ENCODE results near the gene GALNT17.

Gene GALNT17

GRCh38 chr7:71386152-71386785, 254.3 kb downstream of the GALNT17 start:
- TF ChIP-seq REST (IDR thresholded peaks at IDR 0.05; ENCODE audit: low read depth) (no peak), YY1 (IDR thresholded peaks at IDR 0.05; ENCODE audit: low read depth) (no peak), MAX (IDR thresholded peaks at IDR 0.05) (no peak), EP300 (IDR thresholded peaks at IDR 0.05; ENCODE audit: borderline replicate concordance) (no peak), USF1 (IDR thresholded peaks at IDR 0.05) (no peak), CEBPB (IDR thresholded peaks at IDR 0.05) (no peak), RAD21 (IDR thresholded peaks at IDR 0.05; ENCODE audit: low read depth) (no peak), TCF12 (IDR thresholded peaks at IDR 0.05; ENCODE audit: low read depth) (no peak), ZBTB7A (IDR thresholded peaks at IDR 0.05; ENCODE audit: low read depth) (no peak), NFIC (IDR thresholded peaks at IDR 0.05) (no peak), FOXM1 (IDR thresholded peaks at IDR 0.05; ENCODE audit: borderline replicate concordance, low read depth) (no peak)

- TF ChIP-seq FOXM1 (IDR thresholded peaks at IDR 0.05; ENCODE audit: borderline replicate concordance, low read depth) (no peak), USF1 (IDR thresholded peaks at IDR 0.05) (no peak), NFIC (IDR thresholded peaks at IDR 0.05) (no peak), TAF1 (IDR thresholded peaks at IDR 0.05; ENCODE audit: low read depth) (no peak), TEAD4 (IDR thresholded peaks at IDR 0.05) (no peak), TCF12 (IDR thresholded peaks at IDR 0.05; ENCODE audit: low read depth) (no peak), EP300 (IDR thresholded peaks at IDR 0.05; ENCODE audit: borderline replicate concordance) (no peak), CREB1 (IDR thresholded peaks at IDR 0.05; ENCODE audit: low read depth) (no peak), YY1 (IDR thresholded peaks at IDR 0.05; ENCODE audit: low read depth) (no peak), MAX (IDR thresholded peaks at IDR 0.05) (no peak), REST (IDR thresholded peaks at IDR 0.05; ENCODE audit: low read depth) (no peak), ZBTB7A (IDR thresholded peaks at IDR 0.05; ENCODE audit: low read depth) (no peak), EGR1 (IDR thresholded peaks at IDR 0.05) (no peak), CEBPB (IDR thresholded peaks at IDR 0.05) (no peak)
Observed at GRCh38 chr7:71388181-71388580, 256.2 kb downstream of the GALNT17 start.

- TF ChIP-seq ZBTB7A (IDR thresholded peaks at IDR 0.05; ENCODE audit: low read depth): no peak
Observed at GRCh38 chr7:71389976-71390375, 258.0 kb downstream of the GALNT17 start.

- TF ChIP-seq CEBPB (IDR thresholded peaks at IDR 0.05): no peak
- no peak for TF ChIP-seq NFIC (IDR thresholded peaks at IDR 0.05)
- TF ChIP-seq FOXM1 (IDR thresholded peaks at IDR 0.05; ENCODE audit: borderline replicate concordance, low read depth): no peak
- TF ChIP-seq USF1 (IDR thresholded peaks at IDR 0.05): no peak
- TF ChIP-seq YY1 (IDR thresholded peaks at IDR 0.05; ENCODE audit: low read depth): no peak
- TF ChIP-seq TEAD4 (IDR thresholded peaks at IDR 0.05): no peak
- TF ChIP-seq TCF12 (IDR thresholded peaks at IDR 0.05; ENCODE audit: low read depth): no peak
- TF ChIP-seq RAD21 (IDR thresholded peaks at IDR 0.05; ENCODE audit: low read depth): no peak
- TF ChIP-seq MAX (IDR thresholded peaks at IDR 0.05): no peak
- no peak for TF ChIP-seq ZBTB7A (IDR thresholded peaks at IDR 0.05; ENCODE audit: low read depth)
Observed at GRCh38 chr7:71393661-71394060, 261.7 kb downstream of the GALNT17 start.

GRCh38 chr7:71402684-71403083, 270.7 kb downstream of the GALNT17 start:
- no peak for TF ChIP-seq TEAD4 (IDR thresholded peaks at IDR 0.05)
- TF ChIP-seq MAX (IDR thresholded peaks at IDR 0.05): no peak
- no peak for TF ChIP-seq EGR1 (IDR thresholded peaks at IDR 0.05)
